SK-N-MC (cell line): Measurements from ENCODE around the gene FAS.

ENCODE experiments used
- DNase-seq: peaks from one replicate; pipeline ENCODE4 v3.0.0-alpha.2; 2011; ENCODE audit warnings: low read depth, low spot score
- H3K27ac ChIP-seq: fragments of 200-600 bp; sonication (generic); 2 replicates; pipeline ENCODE4 v1.5.1; 2016; ENCODE audit warnings: mixed run types
- H3K36me3 ChIP-seq: fragments of 200-600 bp; sonication (generic); 2 replicates; pipeline ENCODE4 v1.6.1; 2017; ENCODE audit warnings: antibody characterized with exemption, low read length, mixed read lengths; ENCODE audit not compliant: insufficient read depth
- H3K4me3 ChIP-seq: fragments of 200-600 bp; sonication (generic); 2 replicates; pipeline ENCODE4 v1.5.1; 2016
- H3K9ac ChIP-seq: fragments of 200-600 bp; sonication (generic); 2 replicates; pipeline ENCODE4 v1.8.0; 2017; ENCODE audit warnings: mixed run types, mixed read lengths; ENCODE audit not compliant: insufficient read length
- H3K9me3 ChIP-seq: fragments of 200-600 bp; sonication (generic); 2 replicates; pipeline ENCODE4 v1.6.1; 2017; ENCODE audit warnings: low read depth, mild to moderate bottlenecking, antibody characterized with exemption, low read length, moderate library complexity, mixed read lengths
- EZH2 ChIP-seq: fragments of 200-600 bp; sonication (generic); IDR thresholded peaks from one replicate; pipeline ENCODE4 v1.6.1; 2017; ENCODE audit warnings: antibody characterized with exemption
- FOXP2 ChIP-seq: optimal IDR thresholded peaks from 2 replicates; pipeline ENCODE3; 2011; ENCODE audit warnings: mild to moderate bottlenecking, moderate library complexity; ENCODE audit not compliant: insufficient read depth; ENCODE audit errors: extremely low read length, control extremely low read depth
- POLR2AphosphoS5 ChIP-seq: IDR thresholded peaks from 2 replicates; pipeline ENCODE4 v1.6.1; 2012; ENCODE audit warnings: mild to moderate bottlenecking, low read depth, low read length, borderline replicate concordance

Gene FAS

GRCh38 chr10:88978463-88978862 lies 12.1 kb upstream of the FAS start:
- TF ChIP-seq FOXP2: no peak
- no peak for TF ChIP-seq EZH2
- TF ChIP-seq POLR2AphosphoS5: no peak
- DNase-seq: no peak
- peak overlapping the region; percentile 62; the same call in 1 of the 2 replicates for H3K27ac ChIP-seq
- no peak overlapping the region for H3K9ac ChIP-seq
- H3K9me3 ChIP-seq: no peaks in the 10 kb centered on the region
- no peaks in the 10 kb centered on the region for H3K36me3 ChIP-seq
- H3K4me3 ChIP-seq: no peak overlapping the region

- H3K4me3 ChIP-seq: peak overlapping the region; percentile 28; the same call in 1 of the 2 replicates
- no peak for DNase-seq
- peak overlapping the region; percentile 62; the same call in 1 of the 2 replicates for H3K27ac ChIP-seq
- peak overlapping the region; percentile 11 for H3K9ac ChIP-seq
- no peaks in the 10 kb centered on the region for H3K36me3 ChIP-seq
- TF ChIP-seq EZH2 (no peak), POLR2AphosphoS5 (no peak), FOXP2 (no peak)
- H3K9me3 ChIP-seq: no peaks in the 10 kb centered on the region
These were observed 11.4 kb upstream of the FAS start for GRCh38 chr10:88979153-88979562.

- DNase-seq: no peak
- Histone ChIP-seq H3K4me3 (peak overlapping the region; percentile 28; the same call in 1 of the 2 replicates), H3K36me3 (no peaks in the 10 kb centered on the region), H3K27ac (peak overlapping the region; percentile 62; the same call in 1 of the 2 replicates), H3K9ac (no peak overlapping the region), H3K9me3 (no peaks in the 10 kb centered on the region)
- TF ChIP-seq EZH2 (no peak), POLR2AphosphoS5 (no peak), FOXP2 (no peak)
These were observed 11.0 kb upstream of the FAS start for GRCh38 chr10:88979603-88980002.

GRCh38 chr10:88980247-88980646 lies 10.4 kb upstream of the FAS start:
- no peak overlapping the region for H3K27ac ChIP-seq
- H3K36me3 ChIP-seq: no peaks in the 10 kb centered on the region
- H3K9me3 ChIP-seq: no peaks in the 10 kb centered on the region
- H3K9ac ChIP-seq: no peak overlapping the region
- TF ChIP-seq EZH2 (no peak), POLR2AphosphoS5 (no peak), FOXP2 (no peak)
- no peak for DNase-seq
- H3K4me3 ChIP-seq: no peak overlapping the region

GRCh38 chr10:88980800-88981199 lies 9.8 kb upstream of the FAS start:
- no peaks in the 10 kb centered on the region for H3K9me3 ChIP-seq
- H3K9ac ChIP-seq: no peak overlapping the region
- DNase-seq: no peak
- TF ChIP-seq EZH2: no peak
- TF ChIP-seq FOXP2: no peak
- TF ChIP-seq POLR2AphosphoS5: no peak
- H3K27ac ChIP-seq: no peak overlapping the region
- no peak overlapping the region for H3K4me3 ChIP-seq
- H3K36me3 ChIP-seq: no peaks in the 10 kb centered on the region

GRCh38 chr10:88981435-88981834 lies 9.2 kb upstream of the FAS start:
- Histone ChIP-seq H3K27ac (no peak overlapping the region), H3K9ac (no peak overlapping the region), H3K4me3 (no peak overlapping the region), H3K36me3 (no peaks in the 10 kb centered on the region), H3K9me3 (no peaks in the 10 kb centered on the region)
- no peak for TF ChIP-seq POLR2AphosphoS5
- TF ChIP-seq FOXP2: no peak
- no peak for TF ChIP-seq EZH2
- DNase-seq: no peak

GRCh38 chr10:88982366-88982765 lies 8.2 kb upstream of the FAS start:
- no peak overlapping the region for H3K9ac ChIP-seq
- peak overlapping the region; percentile 2; the same call in 1 of the 2 replicates for H3K27ac ChIP-seq
- H3K4me3 ChIP-seq: no peak overlapping the region
- no peaks in the 10 kb centered on the region for H3K36me3 ChIP-seq
- TF ChIP-seq FOXP2 (no peak), POLR2AphosphoS5 (no peak), EZH2 (no peak)
- no peaks in the 10 kb centered on the region for H3K9me3 ChIP-seq
- no peak for DNase-seq

GRCh38 chr10:88983206-88983605 lies 7.4 kb upstream of the FAS start:
- DNase-seq: no peak
- peak overlapping the region; percentile 73 for H3K27ac ChIP-seq

GRCh38 chr10:88983939-88984338 lies 6.7 kb upstream of the FAS start:
- DNase-seq: no peak
- no peaks in the 10 kb centered on the region for H3K36me3 ChIP-seq
- peak overlapping the region; percentile 26; the same call in 1 of the 2 replicates for H3K27ac ChIP-seq
- no peaks in the 10 kb centered on the region for H3K9me3 ChIP-seq
- H3K4me3 ChIP-seq: no peak overlapping the region
- TF ChIP-seq POLR2AphosphoS5 (no peak), EZH2 (no peak), FOXP2 (no peak)
- no peak overlapping the region for H3K9ac ChIP-seq

More at GRCh38 chr10:88983206-88983605, 7.4 kb upstream of the FAS start:
- Histone ChIP-seq H3K9me3 (no peaks in the 10 kb centered on the region), H3K9ac (no peak overlapping the region), H3K4me3 (no peak overlapping the region), H3K36me3 (no peaks in the 10 kb centered on the region)
- no peak for TF ChIP-seq FOXP2
- TF ChIP-seq EZH2: no peak
- TF ChIP-seq POLR2AphosphoS5: no peak
